Esophagus muscularis mucosa (tissue), 4 donors: ENCODE data around the gene GALNS.

Experiments used
- EP300 ChIP-seq: sonication (generic); formaldehyde crosslinking; IDR thresholded peaks from one replicate; pipeline ENCODE4 v1.6.1; 2017; ENCODE audit warnings: antibody characterized with exemption
- POLR2A ChIP-seq: fragments of 450-650 bp; IDR thresholded peaks from one replicate; pipeline ENCODE4 v1.6.1; 2017; ENCODE audit warnings: antibody characterized with exemption, moderate library complexity, mild to moderate bottlenecking, low read depth
- POLR2AphosphoS5 ChIP-seq, 2 donors: sonication (generic); formaldehyde crosslinking; IDR thresholded peaks; one replicate each; pipeline ENCODE4 v1.6.1; 2017; ENCODE audit warnings: antibody characterized with exemption in 2 of 2
- TF ChIP-seq, protein P1 (sequence below), 3 experiments: fragments of 200-600 bp in 2 of 3; fragments of 450-650 bp in 1 of 3; sonication (generic) in 2 of 3; IDR thresholded peaks; one replicate each; pipeline ENCODE4 v1.5.1; 2017 to 2019; ENCODE audit warnings: antibody characterized with exemption in 3 of 3, mild to moderate bottlenecking in 2 of 3, moderate library complexity in 1 of 3

DNA sequence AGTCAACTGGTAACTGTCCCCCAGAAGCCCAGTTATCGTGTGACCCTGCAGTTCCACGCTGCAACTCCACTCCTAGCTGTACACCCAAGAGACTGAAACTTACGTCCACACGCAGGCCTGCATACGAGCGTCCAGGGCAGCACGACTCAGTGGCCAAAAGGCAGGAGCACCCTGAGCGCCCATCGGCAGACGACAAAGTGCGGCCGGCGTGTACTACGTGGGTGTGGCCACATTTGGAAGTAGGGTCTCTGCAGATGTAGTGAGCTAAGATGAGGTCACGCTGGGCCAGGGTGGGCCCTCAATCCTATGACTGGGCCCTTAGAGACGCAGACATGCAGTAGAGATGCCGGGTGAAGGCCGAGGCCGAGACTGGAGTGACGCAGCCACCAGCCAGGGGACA, 13.5 kb downstream of the GALNS start:
- TF ChIP-seq, protein P1, sequence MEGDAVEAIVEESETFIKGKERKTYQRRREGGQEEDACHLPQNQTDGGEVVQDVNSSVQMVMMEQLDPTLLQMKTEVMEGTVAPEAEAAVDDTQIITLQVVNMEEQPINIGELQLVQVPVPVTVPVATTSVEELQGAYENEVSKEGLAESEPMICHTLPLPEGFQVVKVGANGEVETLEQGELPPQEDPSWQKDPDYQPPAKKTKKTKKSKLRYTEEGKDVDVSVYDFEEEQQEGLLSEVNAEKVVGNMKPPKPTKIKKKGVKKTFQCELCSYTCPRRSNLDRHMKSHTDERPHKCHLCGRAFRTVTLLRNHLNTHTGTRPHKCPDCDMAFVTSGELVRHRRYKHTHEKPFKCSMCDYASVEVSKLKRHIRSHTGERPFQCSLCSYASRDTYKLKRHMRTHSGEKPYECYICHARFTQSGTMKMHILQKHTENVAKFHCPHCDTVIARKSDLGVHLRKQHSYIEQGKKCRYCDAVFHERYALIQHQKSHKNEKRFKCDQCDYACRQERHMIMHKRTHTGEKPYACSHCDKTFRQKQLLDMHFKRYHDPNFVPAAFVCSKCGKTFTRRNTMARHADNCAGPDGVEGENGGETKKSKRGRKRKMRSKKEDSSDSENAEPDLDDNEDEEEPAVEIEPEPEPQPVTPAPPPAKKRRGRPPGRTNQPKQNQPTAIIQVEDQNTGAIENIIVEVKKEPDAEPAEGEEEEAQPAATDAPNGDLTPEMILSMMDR (IDR thresholded peaks at IDR 0.05) = no peak
- TF ChIP-seq POLR2AphosphoS5 (IDR thresholded peaks at IDR 0.05) (no peak), EP300 (no peak), POLR2A (no peak)
